Activated CD4-positive, alpha-beta T cell treated with anti-CD3 and anti-CD28 coated beads, Interleukin-2, amount 50 U/mL, for 16 hours (primary cell): Measurements from ENCODE around the gene NDOR1.

ENCODE experiments used
- DNase-seq: peaks from one replicate; pipeline ENCODE4 v3.0.0-alpha.2; 2020

The NDOR1 gene

GRCh38 chr9:137266162-137266527 is 60.6 kb downstream of the NDOR1 start:
- no peak for DNase-seq
